G401 (cell line): Measurements from ENCODE around the gene SULT2A1. TPM values are rescaled to one million over a fixed set of nuclear protein-coding genes. Genes with fewer than 3 reads are reported as not detected.

Experiments used
- total RNA-seq: library from RNA; depleted of rRNA; stranded (reverse); fragments of >200 nt; shearing (Covaris generic); gene quantifications from 2 replicates; pipeline ENCODE4 v1.2.3, GENCODE V29; 2014; rRNA removed

The SULT2A1 gene
- total RNA-seq, 1 experiment from 2014 or later: not detected

Other genes with a start within 250 kb of the SULT2A1 start
- gene EHD2, start 172.9 kb downstream of the SULT2A1 start, total RNA-seq: not detected in 2 replicates
- 431 and 471 TPM in 2 replicates for gene NOP53, start 140.8 kb downstream of the SULT2A1 start, total RNA-seq
- 322 and 424 TPM in 2 replicates for gene SELENOW, start 107.6 kb downstream of the SULT2A1 start, total RNA-seq
- gene TPRX1, start 81.8 kb downstream of the SULT2A1 start, total RNA-seq: not detected in 2 replicates
- gene CRX, start 64.4 kb downstream of the SULT2A1 start, total RNA-seq: 0.34 and 0.68 TPM in 2 replicates
- gene TPRX2, start 27.1 kb downstream of the SULT2A1 start, total RNA-seq: not detected in 2 replicates
- not detected in 2 replicates for gene BSPH1, start 105.9 kb upstream of the SULT2A1 start, total RNA-seq
- not detected in 2 replicates for gene ELSPBP1, start 108.3 kb upstream of the SULT2A1 start, total RNA-seq
- gene CABP5, start 157.8 kb upstream of the SULT2A1 start, total RNA-seq: not detected in 2 replicates
- 0.92 and 2.3 TPM in 2 replicates for gene PLA2G4C, start 224.5 kb upstream of the SULT2A1 start, total RNA-seq